GM18502 (cell line): ENCODE measurements around the gene EDC3.
A peak's percentile ranks its signal among the peaks of the same experiment; 100 is the strongest.
"Not testable (repeated sequence)": the region's sequence is repeated elsewhere in the genome, so short reads cannot be mapped to it uniquely, and the experiment has no call there.

Source experiments
- ATAC-seq: cut with Tn5 transposase; IDR thresholded peaks from one replicate; pipeline ENCODE4 v1.9.1; 2021; ENCODE audit warnings: mild to moderate bottlenecking; ENCODE audit not compliant: unreplicated experiment, poor library complexity

The EDC3 gene

DNA sequence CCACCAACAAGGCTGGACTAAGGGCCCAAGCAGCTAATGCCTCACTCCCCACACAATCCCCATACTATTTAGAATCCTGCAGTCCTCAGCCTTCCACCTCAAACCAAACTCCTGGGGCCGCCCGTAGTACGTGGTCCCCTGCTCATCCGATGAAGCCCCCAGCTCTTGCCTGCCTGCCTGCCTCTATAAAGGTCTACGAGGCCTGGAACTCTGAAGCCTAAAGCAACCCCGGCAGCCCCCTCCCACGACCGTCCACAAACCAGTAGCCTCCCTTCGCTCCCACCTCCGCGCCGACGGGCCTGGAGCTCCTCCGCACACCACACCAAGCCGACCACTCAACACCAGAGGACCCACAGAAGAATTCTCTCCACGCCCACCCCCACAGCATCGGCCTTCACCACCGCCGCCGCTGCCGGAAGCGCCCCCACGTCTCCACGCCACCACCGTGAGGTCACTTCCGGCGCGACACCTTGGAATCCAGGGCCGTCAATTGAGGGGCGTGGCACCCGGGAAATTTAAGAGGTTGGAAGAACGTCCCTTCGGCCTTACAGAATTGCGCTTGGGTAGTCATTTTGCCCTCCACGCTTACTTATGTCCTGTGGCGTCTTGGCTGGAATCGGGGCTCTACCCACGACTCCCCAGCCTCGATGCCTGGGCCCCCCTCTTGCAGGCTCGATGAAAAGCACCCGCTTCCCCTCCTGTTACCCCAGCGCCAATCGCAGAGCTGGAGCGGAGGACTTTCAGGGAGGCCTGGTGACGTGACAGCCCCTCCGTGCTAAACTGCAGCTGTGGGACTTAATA is at the start of gene EDC3:
EDC3 (minus strand) TSS at position 428 of the 801 bp plus-strand sequence. CDS start 20,900 bp downstream, outside the sequence.
- peak; percentile 75 for ATAC-seq

GRCh38 chr15:74742422-74742821 is 46.6 kb upstream of the EDC3 start:
- ATAC-seq: no peak

GRCh38 chr15:74738239-74738638 is 42.4 kb upstream of the EDC3 start:
- not testable (repeated sequence) for ATAC-seq

GRCh38 chr15:74735305-74735704 is 39.5 kb upstream of the EDC3 start:
- ATAC-seq: no peak

GRCh38 chr15:74733269-74733668 is 37.4 kb upstream of the EDC3 start:
- no peak for ATAC-seq

DNA sequence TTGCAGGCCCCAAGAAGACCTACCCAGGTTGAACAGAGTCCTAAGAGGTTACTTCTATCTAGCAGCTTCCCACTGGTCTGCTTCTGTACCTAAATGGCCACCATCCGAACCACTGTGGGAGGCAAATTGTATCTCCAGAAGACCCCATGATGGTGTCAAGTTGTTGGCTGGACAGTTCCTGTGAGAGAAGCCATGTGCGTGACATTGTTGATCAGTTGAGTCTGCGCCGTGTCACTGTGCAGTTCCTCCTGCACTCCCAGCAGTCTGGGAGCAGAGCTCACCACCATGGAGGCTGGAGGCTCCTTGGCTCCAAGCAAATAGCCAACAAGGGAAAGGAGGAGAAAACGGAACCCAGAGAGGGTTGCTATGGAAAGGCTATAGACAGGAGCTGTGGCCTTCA is 37.0 kb upstream of the EDC3 start:
- ATAC-seq: no peak

DNA sequence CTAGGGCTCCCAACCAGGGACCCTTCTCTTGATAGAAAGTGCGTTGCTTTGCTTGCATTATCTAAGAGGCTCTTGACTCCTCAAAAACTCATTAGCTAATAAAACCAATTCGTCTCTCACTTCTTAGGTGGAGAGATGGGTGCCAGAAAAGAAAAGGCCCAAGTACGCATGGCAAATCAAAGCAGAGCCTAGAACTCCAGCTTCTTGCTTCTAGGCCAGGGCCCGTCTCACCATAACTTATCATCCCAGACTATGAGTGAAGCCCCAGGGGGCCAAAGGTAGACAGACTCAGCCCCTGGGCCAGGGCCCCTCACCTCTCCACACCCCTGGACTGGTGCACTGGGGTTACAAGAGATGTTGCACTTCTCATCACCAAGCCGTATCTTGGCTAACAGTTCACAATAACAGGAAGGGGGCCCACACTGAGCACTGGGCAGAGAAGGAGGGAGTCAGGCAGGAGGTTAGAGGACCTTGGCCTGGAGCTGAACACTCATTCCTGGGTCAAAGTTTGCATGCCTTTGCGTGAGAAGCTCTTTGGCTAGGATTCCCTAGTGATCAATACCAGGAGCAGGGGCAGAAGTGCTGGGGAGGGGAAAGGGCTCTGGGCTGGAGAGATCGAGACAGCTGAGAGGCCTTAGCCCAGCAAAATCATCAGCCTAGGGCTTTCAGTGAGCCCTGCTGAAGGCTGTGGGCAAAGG is 34.9 kb upstream of the EDC3 start:
- no peak for ATAC-seq

GRCh38 chr15:74729372-74729771 is 33.5 kb upstream of the EDC3 start:
- ATAC-seq: not testable (repeated sequence)

- ATAC-seq: not testable (repeated sequence)
These were observed 32.9 kb upstream of the EDC3 start for GRCh38 chr15:74728699-74729098.

GRCh38 chr15:74727727-74728126 is 31.9 kb upstream of the EDC3 start:
- no peak for ATAC-seq

DNA sequence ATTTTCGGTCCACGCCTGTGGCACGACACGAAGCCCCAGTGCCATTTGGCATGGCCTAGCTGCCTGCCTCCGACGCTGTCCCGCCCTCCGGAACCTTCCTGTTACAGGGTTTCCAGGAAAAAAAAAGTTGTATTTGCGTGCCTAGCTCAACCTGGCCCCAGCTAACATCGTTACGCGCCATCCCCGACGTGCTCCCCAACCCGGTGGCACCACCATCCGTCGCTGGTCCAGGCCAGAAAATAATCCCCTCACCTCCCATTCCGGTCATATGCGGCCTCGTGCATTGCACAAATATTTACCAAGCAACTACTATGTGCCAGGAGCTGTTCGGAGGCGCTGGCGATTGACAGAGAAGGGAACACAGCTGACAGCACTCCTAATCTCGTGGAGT is 30.9 kb upstream of the EDC3 start:
- no peak for ATAC-seq

- ATAC-seq: no peak
These were observed 30.3 kb upstream of the EDC3 start for GRCh38 chr15:74725845-74726773.

GRCh38 chr15:74725225-74725774 is 29.5 kb upstream of the EDC3 start, which contains the start of gene CYP1A1:
Gene CYP1A1 (minus strand): TSS chr15:74725528. CDS start chr15:74723097, 2,431 bp downstream.
- no peak for ATAC-seq

GRCh38 chr15:74724570-74725224 is 28.9 kb upstream of the EDC3 start:
- ATAC-seq: no peak

DNA sequence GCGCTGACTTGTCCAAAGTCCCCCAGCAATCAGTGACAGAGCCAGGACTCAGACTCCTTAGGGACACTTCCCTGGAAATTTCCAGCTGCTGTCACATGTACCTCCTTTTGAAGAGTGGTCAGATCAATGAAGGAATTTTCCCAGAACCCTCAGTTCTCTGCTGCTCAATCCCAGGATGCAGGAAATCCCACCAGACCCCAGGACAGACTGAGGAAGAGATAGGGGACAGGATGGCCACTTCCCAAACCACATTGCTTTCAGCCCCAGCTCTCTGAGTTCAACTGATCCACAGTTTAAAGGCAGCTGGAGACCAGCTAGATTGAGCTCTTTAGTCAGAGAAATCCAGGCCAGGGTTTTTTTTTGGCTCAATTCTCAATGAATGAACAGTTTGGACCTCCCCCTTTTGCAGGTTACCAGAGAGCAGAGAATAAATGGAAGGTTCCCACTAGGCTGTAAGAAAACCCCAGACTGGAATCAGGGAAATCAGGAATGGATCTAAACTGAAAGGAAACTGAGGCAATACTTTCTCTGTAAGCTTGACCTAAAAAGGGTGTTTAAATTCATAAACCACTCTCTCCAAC is 28.0 kb upstream of the EDC3 start:
- ATAC-seq: no peak

- no peak for ATAC-seq
These were observed 27.4 kb upstream of the EDC3 start for GRCh38 chr15:74723187-74723586.

- ATAC-seq: no peak
These were observed 26.8 kb upstream of the EDC3 start for GRCh38 chr15:74722591-74722990.

DNA sequence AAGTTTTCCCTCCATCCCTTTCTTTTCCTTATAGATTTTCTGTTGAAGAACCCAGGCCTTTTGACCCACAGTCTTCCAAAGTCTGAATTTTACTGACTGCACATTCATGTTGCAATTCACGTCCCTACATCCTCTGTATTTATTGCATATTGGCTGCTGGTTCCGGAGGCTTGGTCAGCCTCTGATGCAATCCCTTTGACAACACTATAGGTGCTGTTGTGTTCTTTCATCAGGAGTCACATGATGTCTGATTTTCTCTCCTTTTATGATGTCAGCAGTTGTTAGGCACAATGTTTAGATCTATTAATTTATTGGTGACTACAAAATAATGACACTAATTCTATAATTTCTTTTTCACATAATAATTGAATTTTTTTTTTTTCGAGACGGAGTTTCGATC is 20.8 kb upstream of the EDC3 start:
- no peak for ATAC-seq

GRCh38 chr15:74712311-74712710 is 16.5 kb upstream of the EDC3 start:
- ATAC-seq: no peak
